Epidermal melanocyte (primary cell): ENCODE data around the gene SP7.
A peak's percentile ranks its signal among the peaks of the same experiment; 100 is the strongest.
"Not testable (repeated sequence)": the region's sequence is repeated elsewhere in the genome, so short reads cannot be mapped to it uniquely, and the experiment has no call there.

ENCODE experiments used
- DNase-seq: peaks from one replicate; pipeline ENCODE4 v3.0.0; 2011; ENCODE audit warnings: low spot score; ENCODE audit not compliant: insufficient read length

The SP7 gene

GRCh38 chr12:53346491-53346890 is 10.3 kb upstream of the SP7 start:
- DNase-seq, result no peak

DNA sequence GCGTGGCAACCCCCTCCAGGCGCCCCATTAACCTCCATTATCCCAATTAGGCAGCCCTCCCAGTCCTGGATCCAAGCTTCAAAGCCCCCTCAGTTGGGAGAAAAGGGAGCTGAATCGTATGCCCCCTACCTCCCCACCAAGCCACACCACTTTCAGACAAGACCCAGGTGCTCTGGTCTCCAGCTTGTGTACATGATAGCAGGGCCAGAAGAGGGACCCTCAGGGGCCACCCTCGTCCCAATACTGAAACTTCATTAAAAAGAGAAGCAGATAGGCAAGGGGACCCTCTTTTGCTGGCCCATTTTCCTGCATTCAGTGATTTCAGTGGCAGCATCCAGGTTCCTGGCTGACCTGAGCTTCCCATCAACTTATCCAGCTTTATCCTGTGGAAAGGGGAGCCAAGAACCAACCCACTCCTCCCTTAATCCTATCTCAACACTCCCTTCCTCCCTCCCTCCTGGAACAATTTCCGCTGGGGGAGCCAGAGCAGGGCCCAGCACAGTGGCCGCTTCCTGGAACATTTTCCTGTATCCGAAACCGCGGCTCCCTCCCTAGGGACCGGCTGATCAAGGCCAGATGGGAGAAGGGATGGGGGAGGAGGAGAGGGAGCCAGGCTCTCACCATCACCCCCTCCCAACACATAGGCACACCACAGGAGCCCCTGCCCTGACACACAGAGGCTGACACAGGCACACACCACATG is 9.5 kb upstream of the SP7 start:
- DNase-seq, result no peak

DNA sequence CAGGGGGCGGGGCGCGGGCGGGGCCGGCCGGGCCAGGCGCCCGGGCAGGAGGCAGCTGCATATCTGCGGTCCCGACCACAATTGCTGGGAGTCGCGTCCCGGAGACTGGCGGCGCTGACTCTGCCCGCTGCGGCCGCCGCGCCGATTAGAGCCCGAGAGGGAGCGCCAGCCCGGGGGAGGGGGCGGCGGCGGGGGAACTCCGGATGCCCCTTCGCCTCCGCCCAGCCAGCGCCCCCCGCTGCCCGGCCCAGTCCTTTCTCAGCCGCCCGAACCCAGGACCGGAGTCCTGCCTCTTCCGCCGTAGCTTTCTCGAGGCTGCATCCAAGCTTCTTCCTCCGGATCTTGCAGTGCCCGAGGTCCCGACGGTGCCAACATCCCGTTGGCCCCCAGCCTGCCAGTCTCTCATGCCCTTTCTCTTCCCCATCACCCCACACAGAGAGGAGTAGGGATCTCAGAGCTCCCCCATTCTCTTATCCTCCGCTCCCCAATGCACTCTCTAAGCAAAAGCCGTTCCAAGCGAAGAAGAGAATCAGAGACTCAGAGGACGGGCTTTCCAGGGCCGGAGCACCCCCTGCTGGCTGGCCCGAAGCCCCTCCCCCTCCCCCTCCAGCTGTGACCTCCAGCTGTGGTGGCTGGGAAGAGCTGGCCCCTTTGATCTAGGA is 8.8 kb upstream of the SP7 start:
- peak; percentile 77 for DNase-seq

DNA sequence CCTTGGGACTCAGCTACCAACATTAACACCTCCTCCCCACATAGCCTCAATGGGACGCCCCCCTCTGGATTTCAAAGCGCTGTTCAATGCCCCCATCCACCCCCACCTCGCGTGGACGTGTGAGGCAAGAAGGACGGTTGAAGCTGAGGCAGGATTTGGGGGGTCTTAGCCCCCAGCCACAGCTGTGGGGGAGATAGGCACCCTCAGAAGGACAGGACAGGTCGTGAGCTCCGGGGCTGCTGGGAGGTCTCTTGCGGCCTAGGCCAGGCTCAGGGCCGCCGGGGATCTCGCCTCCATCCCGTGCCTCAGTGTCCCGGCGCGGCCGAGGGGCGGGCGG is 8.3 kb upstream of the SP7 start:
- DNase-seq, result no peak

DNA sequence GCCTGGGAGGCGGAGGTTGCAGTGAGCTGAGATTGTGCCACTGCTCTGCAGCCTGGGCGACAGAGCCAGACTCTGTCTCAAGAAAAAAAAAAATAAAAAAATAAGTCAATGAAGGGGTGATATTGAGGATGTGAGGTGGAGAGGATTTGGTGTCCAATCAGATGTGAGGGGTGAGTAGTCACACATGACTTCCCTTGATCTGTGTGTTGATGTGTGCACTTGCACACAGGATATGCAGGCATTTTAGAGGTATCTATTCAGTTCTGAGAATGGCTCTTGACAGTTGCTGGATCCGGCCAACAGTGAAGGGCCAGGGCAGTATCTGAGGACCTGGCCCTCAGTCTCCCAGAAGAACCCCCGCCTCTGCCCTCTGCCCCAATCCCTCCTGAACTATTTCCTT is 7.8 kb upstream of the SP7 start:
- DNase-seq, result no peak

- DNase-seq, result no peak
Observed at GRCh38 chr12:53343449-53343848, 7.3 kb upstream of the SP7 start.

GRCh38 chr12:53340398-53340797 is 4.2 kb upstream of the SP7 start:
- no peak for DNase-seq

GRCh38 chr12:53338916-53339315 is 2.8 kb upstream of the SP7 start:
- no peak for DNase-seq

GRCh38 chr12:53338017-53338416 is 1.9 kb upstream of the SP7 start:
- no peak for DNase-seq

DNA sequence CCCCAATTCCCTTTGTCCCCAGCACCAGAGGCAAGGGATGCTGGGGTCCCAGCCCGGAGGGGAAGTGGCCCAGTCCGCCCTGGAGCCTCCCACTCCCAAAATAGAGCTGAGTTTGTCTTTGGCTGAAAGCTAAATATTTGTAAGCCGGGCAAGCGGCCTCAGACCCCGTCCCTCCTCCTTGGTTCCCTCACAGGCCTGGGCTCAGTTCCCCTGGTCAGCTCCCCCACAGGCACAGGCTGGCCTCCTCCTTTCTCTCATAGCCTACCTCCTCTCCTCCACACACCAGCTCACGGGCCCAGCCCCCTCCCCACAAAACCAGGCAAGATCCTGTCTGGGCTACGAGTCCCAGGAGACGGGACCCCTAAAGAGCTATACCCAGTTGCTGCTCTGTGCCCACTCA is 1.3 kb downstream of the SP7 start:
- no peak for DNase-seq

DNA sequence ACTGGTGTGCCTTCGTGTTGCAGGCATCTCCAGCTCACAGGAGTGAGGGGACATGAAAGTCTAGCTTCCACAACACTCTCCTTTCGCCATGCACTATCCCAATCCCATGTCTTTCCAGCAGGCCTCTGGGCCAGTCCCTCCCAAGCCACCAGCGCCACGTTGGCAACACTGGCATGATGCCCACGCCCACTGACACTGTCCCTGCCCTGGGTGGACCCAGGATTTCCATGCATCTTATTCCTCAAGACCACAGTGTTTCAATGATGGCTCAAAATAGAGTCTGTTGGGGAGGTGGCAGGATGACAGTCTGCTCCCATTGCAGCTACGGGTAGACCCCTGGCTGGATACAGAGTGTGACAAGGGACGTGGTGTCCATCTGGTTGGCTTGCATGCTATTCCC is 2.3 kb downstream of the SP7 start:
- no peak for DNase-seq

GRCh38 chr12:53333289-53333688 is 2.9 kb downstream of the SP7 start:
- no peak for DNase-seq

GRCh38 chr12:53332744-53333143 is 3.4 kb downstream of the SP7 start:
- DNase-seq, result no peak

- not testable (repeated sequence) for DNase-seq
Observed at GRCh38 chr12:53332339-53332738, 3.8 kb downstream of the SP7 start.

GRCh38 chr12:53330671-53331070 is 5.5 kb downstream of the SP7 start:
- DNase-seq, result no peak

DNA sequence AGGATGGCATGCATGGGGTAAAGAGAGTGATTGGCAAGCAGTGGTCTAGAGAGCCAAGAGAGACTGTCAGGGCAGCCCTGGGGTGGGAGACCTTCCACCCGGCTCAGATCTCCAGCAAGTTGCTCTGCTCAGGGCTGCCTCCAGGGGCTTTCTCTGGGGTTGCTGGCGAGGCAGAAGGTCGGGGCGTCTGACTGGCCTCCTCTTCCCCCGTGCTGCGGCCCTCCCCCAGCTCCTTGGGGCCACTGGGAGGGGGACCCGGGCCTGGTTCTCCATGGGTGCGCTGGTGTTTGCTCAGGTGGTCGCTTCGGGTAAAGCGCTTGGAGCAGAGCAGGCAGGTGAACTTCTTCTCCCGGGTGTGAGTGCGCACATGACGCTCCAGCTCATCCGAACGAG is 8.1 kb downstream of the SP7 start:
- no peak for DNase-seq

DNA sequence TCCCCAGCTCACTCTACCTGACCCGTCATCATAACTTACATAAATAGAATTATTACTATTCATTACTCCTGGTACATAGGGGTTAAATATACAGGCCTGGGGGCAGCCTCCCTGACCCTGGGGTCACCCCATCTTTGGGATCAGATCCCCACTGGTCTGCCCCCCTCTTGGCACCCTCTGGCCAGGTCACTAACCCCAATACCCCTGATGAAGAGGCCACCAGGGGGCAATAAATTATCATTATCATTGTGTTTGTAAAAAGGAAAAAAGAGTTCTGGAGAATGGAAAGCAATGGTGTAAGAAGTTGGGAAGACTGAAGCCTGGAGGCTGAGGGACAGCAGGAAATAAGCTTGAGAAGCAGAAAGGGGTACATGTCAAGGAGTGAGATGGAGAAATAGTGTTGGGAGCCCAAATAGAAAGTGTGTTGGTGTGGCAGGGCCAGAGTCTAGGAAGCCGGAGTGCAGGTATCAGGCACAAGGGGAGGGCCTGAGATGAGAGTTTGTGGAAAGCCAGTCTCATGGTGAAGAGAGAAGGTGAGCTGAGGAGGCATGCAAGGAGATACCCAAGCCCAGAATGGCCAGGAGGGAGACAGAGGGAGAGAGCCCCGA is 8.6 kb downstream of the SP7 start:
- DNase-seq, result no peak

DNA sequence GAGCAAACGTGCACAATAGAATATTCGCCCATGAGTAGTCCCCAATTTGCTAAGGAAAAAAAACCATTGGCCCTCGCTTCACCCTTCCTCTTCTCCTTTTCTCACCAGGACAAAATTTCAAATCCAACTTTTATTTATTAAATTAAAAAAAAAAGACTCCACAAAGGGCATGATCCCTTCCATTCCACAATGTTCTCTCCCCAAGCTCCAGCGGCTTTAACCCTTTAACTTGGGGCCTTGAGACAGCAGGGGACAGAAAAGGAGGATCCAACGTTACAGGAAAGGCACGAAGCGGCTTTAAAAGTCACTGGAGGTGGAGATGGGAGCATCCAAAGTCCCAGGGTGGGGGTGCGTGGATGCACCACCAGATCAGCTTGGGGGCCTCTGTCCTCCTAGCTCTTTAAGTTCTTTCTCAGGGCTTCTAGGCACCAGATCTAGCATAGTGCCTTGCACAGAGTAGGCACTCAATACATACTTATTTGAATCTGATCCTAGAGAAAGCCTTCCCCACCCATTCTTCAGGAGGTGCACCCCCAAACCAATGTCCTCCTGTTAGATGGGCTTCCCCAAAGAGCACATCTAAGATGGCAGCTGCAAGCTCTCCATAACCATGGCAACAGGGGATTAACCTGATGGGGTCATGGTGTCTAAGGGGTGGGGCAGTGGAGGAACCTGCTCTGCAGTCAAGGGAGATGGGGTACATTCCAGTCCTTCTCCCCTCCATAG is 9.5 kb downstream of the SP7 start:
- no peak for DNase-seq

DNA sequence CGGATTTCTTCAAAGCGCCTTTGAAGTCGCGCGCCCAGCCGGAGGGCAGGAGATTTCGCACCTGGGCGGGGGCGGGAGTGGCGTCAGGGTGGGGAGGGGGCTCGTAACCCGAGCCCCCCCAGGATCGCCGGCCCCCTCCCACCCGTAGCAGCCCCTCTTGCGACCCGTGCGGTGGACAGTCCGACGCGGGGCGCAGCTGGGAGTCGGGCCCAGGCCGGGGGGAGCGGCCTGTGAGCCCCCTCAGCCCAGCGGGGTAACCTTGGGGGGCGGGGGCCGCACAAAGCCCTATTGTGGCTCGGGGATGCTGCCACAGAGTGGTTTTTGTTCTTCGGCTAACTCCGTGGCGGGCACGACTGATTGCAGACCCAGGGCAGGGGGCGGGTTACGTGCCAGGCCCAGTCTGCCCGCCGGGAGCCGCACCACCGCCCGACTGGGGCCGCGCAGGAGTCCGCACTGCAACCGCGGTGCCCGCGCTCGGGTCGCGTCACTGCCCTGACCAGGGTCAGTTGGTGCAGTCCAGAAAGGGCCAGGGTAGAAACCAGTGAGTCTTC is 10.6 kb downstream of the SP7 start:
- DNase-seq, result peak; percentile 74

DNA sequence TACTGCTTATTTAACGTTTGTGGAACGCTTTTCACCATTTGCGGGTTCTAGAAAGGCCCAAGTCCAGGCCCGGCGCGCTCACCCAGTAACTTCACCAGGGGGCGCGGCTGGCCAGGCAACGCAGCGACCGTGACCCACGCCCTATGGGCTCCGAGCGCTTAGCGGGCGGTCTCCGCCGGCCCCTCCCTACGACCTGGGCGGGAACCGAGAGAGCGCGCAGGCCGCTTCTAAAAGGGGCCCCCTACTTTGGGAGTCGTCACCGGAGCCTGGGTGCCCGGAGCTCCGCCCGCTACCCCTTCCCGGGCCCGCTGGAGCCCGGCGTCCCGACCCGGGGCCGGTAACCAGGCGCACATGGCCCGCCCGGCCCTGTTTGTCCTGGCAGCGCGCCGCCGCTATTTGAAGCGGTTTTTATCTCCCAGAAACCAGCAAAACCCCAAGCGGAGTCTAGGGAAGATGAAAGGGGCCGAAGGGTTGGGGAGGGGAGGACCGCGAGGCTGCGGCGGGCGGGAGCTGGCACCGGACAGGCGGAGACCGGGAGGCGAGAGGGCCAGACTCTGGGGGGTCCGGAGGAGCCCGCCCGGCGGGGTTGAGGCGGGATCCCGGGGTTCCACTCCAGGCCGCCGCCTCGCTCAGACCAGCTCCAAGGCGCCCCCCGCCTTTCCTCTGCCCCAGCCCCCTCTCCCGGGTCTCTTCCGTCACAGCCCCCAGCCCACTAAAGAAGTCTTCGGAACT is 11.2 kb downstream of the SP7 start:
- peak; percentile 95 for DNase-seq

DNA sequence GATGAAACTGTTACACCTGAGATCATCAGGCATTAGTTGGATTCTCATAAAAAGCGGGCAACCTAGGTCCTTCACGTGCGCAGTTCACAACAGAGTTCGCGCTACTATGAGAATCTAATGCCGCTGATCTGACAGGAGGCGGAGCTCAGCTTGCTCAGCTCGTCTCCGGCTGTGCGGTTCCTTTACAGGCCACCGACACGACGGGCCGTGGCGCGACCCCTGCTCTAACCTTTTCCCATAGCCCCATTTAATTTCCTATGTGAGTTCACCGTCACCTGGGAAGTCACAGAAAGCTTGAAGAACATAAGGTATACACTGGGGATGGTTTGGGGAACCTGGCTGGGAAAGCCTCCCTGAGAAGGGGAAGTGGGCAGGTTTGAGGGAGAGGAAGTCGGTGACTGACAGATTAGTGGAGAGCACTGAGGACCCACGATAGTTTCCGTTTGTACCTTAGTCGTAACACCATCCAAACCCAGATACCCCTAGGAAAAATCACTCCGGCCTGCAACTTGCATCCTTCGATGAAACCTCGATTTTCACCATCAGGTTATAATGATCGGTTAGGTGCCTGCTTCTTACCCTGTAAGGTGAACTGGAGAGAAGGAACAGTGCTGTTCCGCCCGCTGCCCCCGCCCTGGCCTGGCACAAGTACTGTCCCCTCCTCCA is 11.9 kb downstream of the SP7 start:
- DNase-seq, result no peak
